Pancreas (tissue), 10 donors: ENCODE data around the gene WDFY4. TPM values are rescaled to one million over a fixed set of nuclear protein-coding genes. Genes with fewer than 3 reads are reported as not detected.

Experiments
- ATAC-seq, 4 donors: fragments of 200-7000 bp; cut with Tn5 transposase; one replicate each; pipeline versions ENCODE4 v1.8.0 to v1.9.1; 2020; ENCODE audit warnings: mild to moderate bottlenecking in 4 of 4, moderate library complexity in 4 of 4
- DNase-seq, 6 donors: peaks; one replicate each; pipeline ENCODE4 v3.0.0-alpha.2; 2020
- FAIRE-seq: peaks from 2 replicates; lab custom pipeline; 2012; peaks lifted over from hg19 to GRCh38; lab: Jason Lieb, UNC
- H3K27ac ChIP-seq, 4 donors: fragments of 200-600 bp; sonication (generic); 1 replicate in 3 of 4; 2 replicates in 1 of 4; pipeline versions ENCODE4 v1.5.0 to v1.8.0; 2020
- H3K27me3 ChIP-seq, 4 donors: fragments of 200-600 bp; one replicate each; pipeline ENCODE4 v1.8.0; 2021
- H3K36me3 ChIP-seq, 3 donors: fragments of 200-600 bp; sonication (generic) in 1 of 3; one replicate each; pipeline versions ENCODE4 v1.5.0 to v1.8.0; 2020 to 2021
- H3K4me1 ChIP-seq, 3 donors: fragments of 200-600 bp; one replicate each; pipeline ENCODE4 v1.8.0; 2021
- H3K4me3 ChIP-seq, 4 donors: fragments of 200-600 bp; sonication (generic) in 2 of 4; one replicate each; pipeline versions ENCODE4 v1.5.0 to v1.8.0; 2020 to 2021
- H3K9me3 ChIP-seq, 4 donors: fragments of 200-600 bp; one replicate each; pipeline ENCODE4 v1.8.0; 2021
- WGBS, 2 donors: extraction: QIAGEN DNeasy Blood & Tissue Kit; methylation state at CpG; one replicate each; pipeline ENCODE4 v1.1.7; 2013; 5-methylcytosine and 5-hydroxymethylcytosine counted together
- intact Hi-C, 3 donors: fragments of 100-400 bp; cut with DNase I; formaldehyde crosslinking; loops; one replicate each; pipeline versions ENCODE4 v1.11.1 to v1.14.2; 2022
- polyA plus RNA-seq, 2 donors: library from polyadenylated mRNA; stranded (reverse); fragments of 200-250 nt; gene quantifications; one replicate each; pipeline ENCODE4 v1.2.3, GENCODE V29; 2013
- total RNA-seq, 6 donors: library from RNA; stranded (reverse); fragmentation: NEBNext Ultra II Directional in 4 of 6; extraction: Animal tissue kit (Norgen Biotek cat#: 25700) in 4 of 6; gene quantifications; one replicate each; pipeline versions ENCODE4 v1.2.1 to v1.2.4, GENCODE V29; 2021 to 2023
- TF ChIP-seq, protein P1 (sequence below), 4 donors: fragments of 200-600 bp; sonication (generic) in 3 of 4; IDR thresholded peaks; one replicate each; pipeline versions ENCODE4 v1.5.0 to v1.8.0; 2021; ENCODE audit warnings: antibody characterized with exemption in 4 of 4
- donor health status: healthy with polysubstance abuse.
- donor health status: DM: no; HTN: no; CAD: no; lungs with moderate emphysema.
- donor health status: DM: no; HTN: no; CAD: no.
- donor health status: control.
- donor health status: control.
- donor health status: Bipolar disorder and iron deficiency.
- donor health status: DM: yes; HTN: yes; CAD: no.
- donor health status: DM: no; HTN: no; CAD: no.
- donor health status: DM: no; HTN: no; CAD: no.
- donor health status: DM: yes; HTN: yes; CAD: no.

The WDFY4 gene
- total and polyA plus RNA-seq, 8 donors, result 0.14 to 8.4 (median 0.72) TPM

DNA sequence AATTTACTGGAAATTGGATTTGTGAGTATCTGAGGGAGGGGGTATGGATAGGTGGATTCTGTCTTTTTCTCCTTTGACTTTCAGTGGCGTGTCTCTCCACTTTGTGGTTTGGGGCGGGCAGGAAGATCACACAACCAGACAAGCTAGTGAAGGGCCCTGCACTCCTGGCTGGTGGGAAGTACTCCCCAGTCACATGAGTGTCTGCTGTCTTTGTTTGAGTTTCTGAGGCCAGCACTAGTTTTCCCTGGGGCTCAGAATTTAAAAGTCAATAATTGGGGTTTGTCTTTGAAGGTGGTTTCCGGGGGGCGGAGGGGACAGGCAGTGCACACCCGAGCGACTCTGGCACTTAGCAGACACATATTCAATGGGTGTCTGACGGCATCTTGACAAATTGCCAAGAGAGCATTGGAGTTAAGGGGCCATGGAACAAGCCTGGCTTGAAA, 120.1 kb downstream of the WDFY4 start:
- Histone ChIP-seq H3K36me3 (no peaks in the 10 kb centered on the region), H3K4me1 (no peaks in the 10 kb centered on the region), H3K27ac (no peak overlapping the region), H3K9me3 (no peaks in the 10 kb centered on the region), H3K4me3 (no peak overlapping the region), H3K27me3 (no peaks in the 10 kb centered on the region)
- 22 to 29% methylated on average over 7 of the region's 7 CpGs for WGBS, 2 donors
- DNase-seq (no peak), ATAC-seq (peak in 1 of 4 donors; percentile 61), FAIRE-seq (no peak)
- TF ChIP-seq, protein P1, sequence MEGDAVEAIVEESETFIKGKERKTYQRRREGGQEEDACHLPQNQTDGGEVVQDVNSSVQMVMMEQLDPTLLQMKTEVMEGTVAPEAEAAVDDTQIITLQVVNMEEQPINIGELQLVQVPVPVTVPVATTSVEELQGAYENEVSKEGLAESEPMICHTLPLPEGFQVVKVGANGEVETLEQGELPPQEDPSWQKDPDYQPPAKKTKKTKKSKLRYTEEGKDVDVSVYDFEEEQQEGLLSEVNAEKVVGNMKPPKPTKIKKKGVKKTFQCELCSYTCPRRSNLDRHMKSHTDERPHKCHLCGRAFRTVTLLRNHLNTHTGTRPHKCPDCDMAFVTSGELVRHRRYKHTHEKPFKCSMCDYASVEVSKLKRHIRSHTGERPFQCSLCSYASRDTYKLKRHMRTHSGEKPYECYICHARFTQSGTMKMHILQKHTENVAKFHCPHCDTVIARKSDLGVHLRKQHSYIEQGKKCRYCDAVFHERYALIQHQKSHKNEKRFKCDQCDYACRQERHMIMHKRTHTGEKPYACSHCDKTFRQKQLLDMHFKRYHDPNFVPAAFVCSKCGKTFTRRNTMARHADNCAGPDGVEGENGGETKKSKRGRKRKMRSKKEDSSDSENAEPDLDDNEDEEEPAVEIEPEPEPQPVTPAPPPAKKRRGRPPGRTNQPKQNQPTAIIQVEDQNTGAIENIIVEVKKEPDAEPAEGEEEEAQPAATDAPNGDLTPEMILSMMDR (IDR thresholded peaks at IDR 0.05), result no peak
- intact Hi-C loops, result no loop called here

DNA sequence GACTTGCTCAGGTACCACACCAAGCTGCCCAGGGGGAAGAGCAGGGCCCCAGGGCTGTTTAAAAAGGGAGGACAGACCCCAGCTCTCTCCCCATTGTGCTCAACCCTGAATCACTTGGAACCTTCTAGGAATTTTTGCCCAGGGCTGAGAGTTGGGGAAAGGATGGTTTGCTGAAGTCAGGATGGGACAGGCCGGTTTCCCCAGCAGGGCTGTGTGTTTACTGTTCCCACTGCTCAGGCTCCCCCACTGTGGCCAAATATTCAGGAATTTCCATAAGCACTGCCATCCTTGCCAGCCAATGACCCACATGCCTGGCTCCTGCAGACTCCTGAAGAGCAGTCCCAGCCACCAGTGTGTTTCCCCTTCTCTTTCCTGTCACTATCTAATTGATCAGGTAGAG, 120.7 kb downstream of the WDFY4 start:
- H3K27me3 ChIP-seq, result no peaks in the 10 kb centered on the region
- no peak overlapping the region for H3K27ac ChIP-seq
- peak in 1 of 4 donors; percentile 13 for ATAC-seq
- no peaks in the 10 kb centered on the region for H3K9me3 ChIP-seq
- FAIRE-seq, result no peak
- 59 to 73% methylated on average over 1 of the region's 1 CpG for WGBS, 2 donors
- H3K4me1 ChIP-seq, result no peaks in the 10 kb centered on the region
- TF ChIP-seq, protein P1 (IDR thresholded peaks at IDR 0.05), result no peak
- intact Hi-C loops, result no loop called here
- DNase-seq, result no peak
- H3K36me3 ChIP-seq, result no peaks in the 10 kb centered on the region
- H3K4me3 ChIP-seq, result no peak overlapping the region

DNA sequence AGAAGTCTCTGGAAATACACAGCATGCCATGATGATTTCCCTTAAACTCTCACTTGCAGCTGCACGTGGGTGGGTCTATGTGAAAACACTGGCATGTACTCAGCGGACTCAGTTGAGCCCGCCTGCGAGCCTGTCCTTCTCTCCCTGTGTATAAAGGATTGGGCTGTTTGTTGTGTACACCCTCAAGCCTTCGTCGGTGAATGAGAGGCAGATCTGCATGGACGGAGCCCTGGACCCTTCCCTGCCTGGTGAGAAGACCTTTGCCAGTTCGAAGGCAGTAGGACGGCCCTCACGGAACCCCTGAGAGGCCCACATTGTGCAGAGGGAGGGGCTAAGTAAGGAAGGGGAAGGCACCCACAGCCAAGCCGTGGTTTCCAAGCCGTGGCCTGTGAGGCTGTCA, 121.2 kb downstream of the WDFY4 start:
- FAIRE-seq (no peak), DNase-seq (peak in 1 of 6 donors; percentile 56), ATAC-seq (peak in 3 of 4 donors; percentile 26 to 57 (median 44))
- Histone ChIP-seq H3K36me3 (no peaks in the 10 kb centered on the region), H3K4me3 (no peak overlapping the region), H3K27me3 (no peaks in the 10 kb centered on the region), H3K4me1 (no peaks in the 10 kb centered on the region), H3K27ac (no peak overlapping the region), H3K9me3 (no peaks in the 10 kb centered on the region)
- intact Hi-C loops, result no loop called here
- TF ChIP-seq, protein P1 (IDR thresholded peaks at IDR 0.05), result no peak
- 51 to 54% methylated on average over 12 of the region's 12 CpGs for WGBS, 2 donors

DNA sequence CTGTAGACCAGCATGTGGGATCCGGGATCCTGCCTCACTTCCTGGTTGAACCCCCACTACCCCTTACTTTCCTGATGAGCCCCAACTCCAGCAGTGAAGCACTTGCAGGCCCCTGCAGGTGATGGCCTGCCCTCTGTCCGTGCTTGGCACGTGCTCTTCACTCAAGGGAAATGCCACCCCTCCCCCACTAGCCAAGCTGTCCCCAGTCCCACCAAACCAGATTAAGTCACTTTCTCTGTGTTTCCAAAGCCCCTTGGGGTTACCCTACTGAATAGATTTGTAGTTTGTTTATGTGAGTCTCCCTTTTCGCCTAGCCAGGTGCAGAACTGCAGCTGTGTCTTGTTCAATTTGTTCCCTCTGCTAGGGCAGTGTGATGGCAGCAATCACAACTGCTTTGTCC, 121.7 kb downstream of the WDFY4 start:
- WGBS, 2 donors, result 59 to 74% methylated on average over 4 of the region's 4 CpGs
- intact Hi-C loops, result no loop called here
- no peaks in the 10 kb centered on the region for H3K27me3 ChIP-seq
- no peak overlapping the region for H3K4me3 ChIP-seq
- H3K36me3 ChIP-seq, result no peaks in the 10 kb centered on the region
- no peak for DNase-seq
- H3K27ac ChIP-seq, result no peak overlapping the region
- TF ChIP-seq, protein P1 (IDR thresholded peaks at IDR 0.05), result no peak
- no peak for ATAC-seq
- no peaks in the 10 kb centered on the region for H3K9me3 ChIP-seq
- H3K4me1 ChIP-seq, result no peaks in the 10 kb centered on the region
- no peak for FAIRE-seq

DNA sequence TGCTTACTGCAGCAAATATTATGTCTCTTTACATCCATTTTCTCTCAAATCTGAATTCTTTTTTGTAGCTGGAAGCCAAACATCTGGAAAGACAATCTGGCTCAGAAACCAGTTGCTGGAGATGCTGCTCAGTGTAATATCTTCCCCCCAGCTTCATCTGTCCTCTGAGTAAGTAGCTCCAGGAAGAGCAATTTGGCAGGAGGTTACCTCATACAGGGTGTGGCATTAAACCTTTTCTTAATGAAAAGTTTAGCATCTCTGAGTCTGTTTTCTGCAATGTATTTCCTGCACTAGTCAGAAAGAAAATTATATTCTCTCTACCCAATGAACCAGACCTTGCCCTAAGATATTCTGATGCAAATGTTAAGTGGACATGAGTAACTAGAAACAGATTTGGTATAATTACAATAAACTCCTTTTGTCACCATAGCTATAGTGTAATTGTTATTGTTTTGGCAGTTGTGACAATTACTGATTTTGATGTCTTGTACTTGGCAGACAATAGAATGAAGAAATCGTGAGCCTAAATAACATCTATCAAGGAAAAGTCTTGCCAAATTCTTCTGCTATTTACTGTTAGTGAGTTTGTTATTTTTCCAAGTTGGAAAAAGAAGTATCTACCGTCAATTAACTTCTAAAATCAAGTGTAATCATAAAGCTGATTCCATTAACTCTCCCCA, 123.3 kb downstream of the WDFY4 start:
- H3K4me3 ChIP-seq, result no peak overlapping the region
- intact Hi-C loops, result no loop called here
- TF ChIP-seq, protein P1 (IDR thresholded peaks at IDR 0.05), result no peak
- DNase-seq (no peak), ATAC-seq (no peak), FAIRE-seq (no peak)
- H3K9me3 ChIP-seq, result no peaks in the 10 kb centered on the region
- no peaks in the 10 kb centered on the region for H3K27me3 ChIP-seq
- H3K36me3 ChIP-seq, result no peaks in the 10 kb centered on the region
- 39 to 55% methylated on average over 2 of the region's 2 CpGs for WGBS, 2 donors
- H3K4me1 ChIP-seq, result no peaks in the 10 kb centered on the region
- H3K27ac ChIP-seq, result no peak overlapping the region
